GM18861 (cell line): Measurements from ENCODE around the gene DDX52.

ENCODE experiments used
- ATAC-seq: cut with Tn5 transposase; IDR thresholded peaks from one replicate; pipeline ENCODE4 v1.9.1; 2021; ENCODE audit not compliant: unreplicated experiment

The DDX52 gene

GRCh38 chr17:37598145-37598544, 45.1 kb downstream of the DDX52 start:
- ATAC-seq = no peak

GRCh38 chr17:37592291-37592690, 51.0 kb downstream of the DDX52 start:
- no peak for ATAC-seq

- ATAC-seq = no peak
These were observed 58.2 kb downstream of the DDX52 start for GRCh38 chr17:37585066-37585465.

GRCh38 chr17:37576281-37576680, 67.0 kb downstream of the DDX52 start:
- no peak for ATAC-seq

GRCh38 chr17:37574427-37574826, 68.8 kb downstream of the DDX52 start:
- ATAC-seq = no peak

GRCh38 chr17:37571674-37572073, 71.6 kb downstream of the DDX52 start:
- no peak for ATAC-seq

- ATAC-seq = no peak
These were observed 72.6 kb downstream of the DDX52 start for GRCh38 chr17:37570527-37571093.

GRCh38 chr17:37568350-37569053, 74.7 kb downstream of the DDX52 start:
- ATAC-seq = no peak

GRCh38 chr17:37567538-37567937, 75.7 kb downstream of the DDX52 start:
- no peak for ATAC-seq

- no peak for ATAC-seq
These were observed 76.1 kb downstream of the DDX52 start for GRCh38 chr17:37567137-37567536.

GRCh38 chr17:37564252-37564651, 79.0 kb downstream of the DDX52 start:
- no peak for ATAC-seq

GRCh38 chr17:37562016-37562745, 81.1 kb downstream of the DDX52 start:
- ATAC-seq = no peak
